IMR-90 (cell line): Measurements from ENCODE around the gene KCNQ5. TPM values are rescaled to one million over a fixed set of nuclear protein-coding genes. Genes with fewer than 3 reads are reported as not detected.

Source experiments
- ATAC-seq: fragments of 200-7000 bp; cut with Tn5 transposase; 2 replicates; pipeline ENCODE4 v1.9.1; 2020; ENCODE audit warnings: low read depth, mild to moderate bottlenecking, moderate library complexity
- BruUV-seq: library from RNA; stranded (reverse); fragments of 400-500 nt; replicated peaks from 2 replicates; lab custom pipeline; 2021; lab: Mats Ljungman, UMichigan
- CTCF ChIA-PET: fragments of 300-600 bp; formaldehyde crosslinking; extraction: SDS; loops from one replicate; lab custom pipeline; 2021; ENCODE audit warnings: antibody characterized with exemption; lab: Yijun Ruan, JAX
- POLR2A ChIA-PET: fragments of 300-600 bp; sonication (Branson Sonifier 250); formaldehyde crosslinking; loops from one replicate; lab custom pipeline; 2022; ENCODE audit warnings: antibody characterized with exemption; ENCODE audit not compliant: unreplicated experiment; lab: Charles Lee
- DNase-seq: peaks from one replicate; pipeline ENCODE4 v3.0.0; 2013
- H2AFZ ChIP-seq: replicated peaks from 2 replicates; pipeline ENCODE3; 2013; ENCODE audit warnings: low read length, mild to moderate bottlenecking; ENCODE audit not compliant: poor library complexity
- H2AK5ac ChIP-seq: 2 replicates; pipeline ENCODE4 v1.6.1; 2013; ENCODE audit warnings: low read depth, low read length, inconsistent platforms
- H2AK9ac ChIP-seq: replicated peaks from 2 replicates; pipeline ENCODE3; 2013; ENCODE audit warnings: mild to moderate bottlenecking, low read depth, low read length, moderate library complexity; ENCODE audit not compliant: poor library complexity
- H2BK120ac ChIP-seq: 2 replicates; pipeline ENCODE4 v1.6.1; 2013; ENCODE audit warnings: low read depth, low read length, inconsistent platforms
- H2BK15ac ChIP-seq: 3 replicates; pipeline ENCODE4 v1.6.1; 2013; ENCODE audit warnings: low read depth, low read length, inconsistent platforms
- H2BK20ac ChIP-seq: 2 replicates; pipeline ENCODE4 v1.6.1; 2013; ENCODE audit warnings: low read depth, mild to moderate bottlenecking, inconsistent platforms, low read length, moderate library complexity
- H2BK5ac ChIP-seq: 2 replicates; pipeline ENCODE4 v1.6.1; 2013; ENCODE audit warnings: mild to moderate bottlenecking, low read depth, low read length, inconsistent platforms; ENCODE audit not compliant: poor library complexity, severe bottlenecking
- H3K14ac ChIP-seq: replicated peaks from 2 replicates; pipeline ENCODE4 v1.6.1; 2013; ENCODE audit warnings: low read depth, low read length, inconsistent platforms
- H3K18ac ChIP-seq: 2 replicates; pipeline ENCODE4 v1.6.1; 2013; ENCODE audit warnings: low read depth, low read length, control low read depth
- H3K23ac ChIP-seq: 2 replicates; pipeline ENCODE4 v1.6.1; 2013; ENCODE audit warnings: low read depth, low read length, inconsistent platforms
- H3K27ac ChIP-seq: 2 replicates; pipeline ENCODE4 v1.5.1; 2013; ENCODE audit warnings: mild to moderate bottlenecking, control low read depth, low read length; ENCODE audit not compliant: insufficient read depth
- H3K27me3 ChIP-seq: 2 replicates; pipeline ENCODE4 v1.6.1; 2013; ENCODE audit warnings: low read length; ENCODE audit not compliant: control insufficient read depth, insufficient read depth
- H3K36me3 ChIP-seq: 2 replicates; pipeline ENCODE4 v1.6.1; 2013; ENCODE audit warnings: low read length, mixed read lengths; ENCODE audit not compliant: control insufficient read depth, insufficient read depth
- H3K4ac ChIP-seq: 2 replicates; pipeline ENCODE4 v1.6.1; 2013; ENCODE audit warnings: low read depth, low read length, inconsistent platforms
- H3K4me1 ChIP-seq: 2 replicates; pipeline ENCODE4 v1.6.1; 2013; ENCODE audit warnings: low read length, mixed read lengths; ENCODE audit not compliant: control insufficient read depth, insufficient read depth
- H3K4me2 ChIP-seq: 2 replicates; pipeline ENCODE4 v1.6.1; 2013; ENCODE audit warnings: low read depth, mild to moderate bottlenecking, control low read depth, low read length, moderate library complexity
- H3K4me3 ChIP-seq: 2 replicates; pipeline ENCODE4 v1.5.1; 2013; ENCODE audit warnings: low read depth, mild to moderate bottlenecking, control low read depth, low read length, moderate library complexity; ENCODE audit not compliant: insufficient read depth
- H3K56ac ChIP-seq: 2 replicates; pipeline ENCODE4 v1.6.1; 2013; ENCODE audit warnings: low read length, inconsistent platforms; ENCODE audit not compliant: insufficient read depth; ENCODE audit errors: extremely low read depth
- H3K79me1 ChIP-seq, 2 experiments: 2 replicates each; pipeline ENCODE4 v1.6.1; 2013; ENCODE audit warnings: low read length in 2 of 2, inconsistent platforms in 1 of 2, low read depth in 1 of 2
- H3K9ac ChIP-seq: 2 replicates; pipeline ENCODE4 v1.6.1; 2013; ENCODE audit warnings: low read depth, low read length, control low read depth
- H3K9me1 ChIP-seq: 2 replicates; pipeline ENCODE4 v1.6.1; 2013; ENCODE audit warnings: low read length, inconsistent platforms; ENCODE audit not compliant: insufficient read depth
- H3K9me3 ChIP-seq: 2 replicates; pipeline ENCODE4 v1.6.1; 2013; ENCODE audit warnings: low read length; ENCODE audit not compliant: control insufficient read depth, insufficient read depth
- H4K20me1 ChIP-seq: 2 replicates; pipeline ENCODE4 v1.6.1; 2013; ENCODE audit warnings: low read length, inconsistent platforms; ENCODE audit not compliant: insufficient read depth
- H4K5ac ChIP-seq: 2 replicates; pipeline ENCODE4 v1.6.1; 2013; ENCODE audit warnings: mild to moderate bottlenecking, low read depth, low read length, control low read depth
- H4K8ac ChIP-seq, 2 experiments: 2 replicates each; pipeline ENCODE4 v1.6.1; 2013; ENCODE audit warnings: low read depth in 2 of 2, low read length in 2 of 2, control low read depth in 1 of 2, inconsistent platforms in 1 of 2
- H4K91ac ChIP-seq: 2 replicates; pipeline ENCODE4 v1.6.1; 2013; ENCODE audit warnings: low read depth, low read length, inconsistent platforms; ENCODE audit not compliant: insufficient read depth
- BHLHE40 ChIP-seq: fragments of 150-350 bp; IDR thresholded peaks from 2 replicates; pipeline ENCODE4 v1.6.1; 2016; ENCODE audit warnings: mild to moderate bottlenecking, low read depth, low read length
- CEBPB ChIP-seq: IDR thresholded peaks from 2 replicates; pipeline ENCODE4 v1.6.1; 2012; ENCODE audit warnings: low read depth, low read length, improper control_type of control experiment
- CHD1 ChIP-seq: IDR thresholded peaks from 2 replicates; pipeline ENCODE4 v1.6.1; 2012; ENCODE audit warnings: low read depth, low read length, improper control_type of control experiment
- CTCF ChIP-seq: conservative IDR thresholded peaks from 2 replicates; pipeline ENCODE4 v1.5.1; 2012; ENCODE audit warnings: mild to moderate bottlenecking, low read depth, low read length, improper control_type of control experiment
- FOS ChIP-seq: fragments of 150-350 bp; IDR thresholded peaks from 2 replicates; pipeline ENCODE4 v1.6.1; 2016; ENCODE audit warnings: low read depth, low read length
- MAFK ChIP-seq: IDR thresholded peaks from 2 replicates; pipeline ENCODE4 v1.6.1; 2012; ENCODE audit warnings: low read depth, low read length, improper control_type of control experiment
- MAZ ChIP-seq: IDR thresholded peaks from 2 replicates; pipeline ENCODE4 v1.6.1; 2012; ENCODE audit warnings: low read depth, mild to moderate bottlenecking, low read length, improper control_type of control experiment, moderate library complexity, borderline replicate concordance
- MXI1 ChIP-seq: IDR thresholded peaks from 2 replicates; pipeline ENCODE4 v1.6.1; 2012; ENCODE audit warnings: low read depth, mild to moderate bottlenecking, low read length, moderate library complexity, borderline replicate concordance
- NFE2L2 ChIP-seq: fragments of 150-350 bp; IDR thresholded peaks from 2 replicates; pipeline ENCODE4 v1.6.1; 2016; ENCODE audit warnings: low read depth, mild to moderate bottlenecking, low read length
- POLR2A ChIP-seq: IDR thresholded peaks from 2 replicates; pipeline ENCODE4 v1.6.1; 2012; ENCODE audit warnings: mild to moderate bottlenecking, low read depth, low read length
- RAD21 ChIP-seq: IDR thresholded peaks from 2 replicates; pipeline ENCODE4 v1.6.1; 2012; ENCODE audit warnings: low read length, improper control_type of control experiment
- RCOR1 ChIP-seq: IDR thresholded peaks from 2 replicates; pipeline ENCODE4 v1.6.1; 2012; ENCODE audit warnings: mild to moderate bottlenecking, low read length, improper control_type of control experiment; ENCODE audit not compliant: insufficient replicate concordance
- RFX5 ChIP-seq: IDR thresholded peaks from 2 replicates; pipeline ENCODE4 v1.8.0; 2012; ENCODE audit warnings: low read depth, mild to moderate bottlenecking, low read length, moderate library complexity
- SMC3 ChIP-seq: fragments of 150-350 bp; IDR thresholded peaks from 2 replicates; pipeline ENCODE4 v1.6.1; 2016; ENCODE audit warnings: low read depth, mild to moderate bottlenecking, antibody characterized with exemption, low read length, moderate library complexity
- WGBS, 2 experiments: methylation state at CpG; one replicate each; pipeline versions ENCODE4 v1.1.5 to v1.1.7; 2013; ENCODE audit warnings: missing lambda C conversion rate in 2 of 2; ENCODE audit not compliant: insufficient read length in 1 of 2; ENCODE audit errors: extremely low coverage in 2 of 2; 5-methylcytosine and 5-hydroxymethylcytosine counted together
- dilution Hi-C: fragments of 300-500 bp; cut with HindIII; formaldehyde crosslinking; loops from one replicate; pipeline ENCODE4 v1.14.3; 2018; ENCODE audit warnings: low sequenced_read_pairs; ENCODE audit not compliant: unreplicated experiment
- in situ Hi-C: fragments of 300-500 bp; cut with MboI; formaldehyde crosslinking; loops from 3 replicates; pipeline ENCODE4 v1.14.3; 2019; ENCODE audit warnings: low sequenced_read_pairs, inconsistent platforms, mixed read lengths
- intact Hi-C: fragments of 100-400 bp; cut with micrococcal nuclease; formaldehyde crosslinking; loops from 2 replicates; pipeline ENCODE4 v1.10.0; 2022
- polyA plus RNA-seq, 3 experiments: library from polyadenylated mRNA; depleted of rRNA; stranded (reverse); fragments of >200 nt; gene quantifications; 2 replicates each; pipeline ENCODE4 v1.2.3, GENCODE V29; 2012; ENCODE audit warnings: low replicate concordance in 1 of 3
- total RNA-seq: library from RNA; depleted of rRNA; stranded (reverse); fragments of >200 nt; gene quantifications from 2 replicates; pipeline ENCODE4 v1.2.3, GENCODE V29; 2012
- TF ChIP-seq, protein P1 (sequence below): fragments of 150-350 bp; IDR thresholded peaks from 2 replicates; pipeline ENCODE4 v1.6.1; 2016; ENCODE audit warnings: low read depth, mild to moderate bottlenecking, low read length, moderate library complexity, borderline replicate concordance
- TF ChIP-seq, protein P2 (sequence below): fragments of 150-350 bp; IDR thresholded peaks from 2 replicates; pipeline ENCODE4 v1.6.1; 2017; ENCODE audit warnings: mild to moderate bottlenecking, antibody characterized with exemption, low read length, low read depth

The KCNQ5 gene
- total and polyA plus RNA-seq, 2 of the 4 experiments (the other 2 are of a cell fraction): 0.75 to 1.3 TPM

- no peak overlapping the region for H4K5ac ChIP-seq
- no peak overlapping the region for H3K14ac ChIP-seq
- DNase-seq: no peak
- no peak overlapping the region for H3K4me2 ChIP-seq
- H3K4me3 ChIP-seq: no peak overlapping the region
- H3K9me3 ChIP-seq: no peaks in the 10 kb centered on the region
- ChIA-PET CTCF (interaction anchor here (0.8 kb wide), 1 partner anchor 77 kb away, joined by 4 read pairs; no protein-coding TSS in a partner anchor), POLR2A (interaction anchor here (0.6 kb wide), 1 partner anchor 620 kb away, joined by 11 read pairs; no protein-coding TSS in a partner anchor)
- no peaks in the 10 kb centered on the region for H4K20me1 ChIP-seq
- TF ChIP-seq MAZ (no peak), CTCF (no peak), MXI1 (no peak), BHLHE40 (no peak), CEBPB (no peak), RCOR1 (no peak), FOS (no peak), CHD1 (no peak), RAD21 (no peak), SMC3 (no peak), POLR2A (no peak), RFX5 (no peak), MAFK (no peak), NFE2L2 (no peak)
- TF ChIP-seq, protein P1, sequence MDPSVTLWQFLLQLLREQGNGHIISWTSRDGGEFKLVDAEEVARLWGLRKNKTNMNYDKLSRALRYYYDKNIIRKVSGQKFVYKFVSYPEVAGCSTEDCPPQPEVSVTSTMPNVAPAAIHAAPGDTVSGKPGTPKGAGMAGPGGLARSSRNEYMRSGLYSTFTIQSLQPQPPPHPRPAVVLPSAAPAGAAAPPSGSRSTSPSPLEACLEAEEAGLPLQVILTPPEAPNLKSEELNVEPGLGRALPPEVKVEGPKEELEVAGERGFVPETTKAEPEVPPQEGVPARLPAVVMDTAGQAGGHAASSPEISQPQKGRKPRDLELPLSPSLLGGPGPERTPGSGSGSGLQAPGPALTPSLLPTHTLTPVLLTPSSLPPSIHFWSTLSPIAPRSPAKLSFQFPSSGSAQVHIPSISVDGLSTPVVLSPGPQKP: no peak
- TF ChIP-seq, protein P2, sequence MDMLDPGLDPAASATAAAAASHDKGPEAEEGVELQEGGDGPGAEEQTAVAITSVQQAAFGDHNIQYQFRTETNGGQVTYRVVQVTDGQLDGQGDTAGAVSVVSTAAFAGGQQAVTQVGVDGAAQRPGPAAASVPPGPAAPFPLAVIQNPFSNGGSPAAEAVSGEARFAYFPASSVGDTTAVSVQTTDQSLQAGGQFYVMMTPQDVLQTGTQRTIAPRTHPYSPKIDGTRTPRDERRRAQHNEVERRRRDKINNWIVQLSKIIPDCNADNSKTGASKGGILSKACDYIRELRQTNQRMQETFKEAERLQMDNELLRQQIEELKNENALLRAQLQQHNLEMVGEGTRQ: no peak
- H3K4me1 ChIP-seq: peaks cover 4% of the 10 kb centered on the region
- ATAC-seq: no peak
- no peak overlapping the region for H3K27ac ChIP-seq
- no peak overlapping the region for H2BK5ac ChIP-seq
- intact Hi-C loops: no loop called here
- no peak overlapping the region for H2AFZ ChIP-seq
- H3K9ac ChIP-seq: no peak overlapping the region
- H4K8ac ChIP-seq: no peak overlapping the region
- H3K56ac ChIP-seq: no peak overlapping the region
- dilution Hi-C loops: no loop called here
- H3K18ac ChIP-seq: no peak overlapping the region
- H3K36me3 ChIP-seq: no peaks in the 10 kb centered on the region
- H2AK9ac ChIP-seq: no peak overlapping the region
- H2BK20ac ChIP-seq: no peak overlapping the region
- H2BK120ac ChIP-seq: no peak overlapping the region
- H3K27me3 ChIP-seq: no peaks in the 10 kb centered on the region
- no CpG with 5 or more reads among the region's 1 CpG for WGBS, 2 experiments
- in situ Hi-C loops: no loop called here
- no peak overlapping the region for H2AK5ac ChIP-seq
- H2BK15ac ChIP-seq: no peak overlapping the region
- H3K9me1 ChIP-seq: no peaks in the 10 kb centered on the region
- no peak overlapping the region for H4K91ac ChIP-seq
- BruUV-seq: no TSS peak
- no peak overlapping the region for H3K23ac ChIP-seq
- no peaks in the 10 kb centered on the region for H3K79me1 ChIP-seq
- no peak overlapping the region for H3K4ac ChIP-seq
Measured at GRCh38 chr6:73231986-73232391, 610.1 kb downstream of the KCNQ5 start.
